Astrocyte (in vitro differentiated cells and primary cell): ENCODE results near the gene SOS2. TPM values are rescaled to one million over a fixed set of nuclear protein-coding genes. Genes with fewer than 3 reads are reported as not detected.
A peak's percentile ranks its signal among the peaks of the same experiment; 100 is the strongest.

Experiments used
- DNase-seq: peaks from one replicate; pipeline ENCODE4 v3.0.0-alpha.2; 2010; ENCODE audit warnings: low read depth
- FAIRE-seq: peaks from 2 replicates; lab custom pipeline; 2011; peaks lifted over from hg19 to GRCh38; lab: Jason Lieb, UNC
- H2AFZ ChIP-seq: 2 replicates; pipeline ENCODE4 v1.6.0; 2012; ENCODE audit warnings: low read depth, low read length, inconsistent platforms
- H3K27ac ChIP-seq: 2 replicates; pipeline ENCODE4 v1.5.1; 2011; ENCODE audit warnings: low read depth, low read length, inconsistent platforms
- H3K27me3 ChIP-seq: 2 replicates; pipeline ENCODE4 v1.6.0; 2011; ENCODE audit warnings: low read length, inconsistent platforms; ENCODE audit not compliant: insufficient read depth
- H3K36me3 ChIP-seq: 2 replicates; pipeline ENCODE4 v1.5.1; 2011; ENCODE audit warnings: low read length, inconsistent platforms; ENCODE audit not compliant: insufficient read depth
- H3K4me1 ChIP-seq: 2 replicates; pipeline ENCODE4 v1.5.1; 2011; ENCODE audit warnings: low read length, inconsistent platforms; ENCODE audit not compliant: insufficient read depth
- H3K4me2 ChIP-seq: 2 replicates; pipeline ENCODE4 v1.6.0; 2012; ENCODE audit warnings: low read length, inconsistent platforms
- H3K4me3 ChIP-seq: 2 replicates; pipeline ENCODE4 v1.5.1; 2011; ENCODE audit warnings: low read depth, mild to moderate bottlenecking, low read length, inconsistent platforms; ENCODE audit not compliant: insufficient read depth
- H3K79me2 ChIP-seq: 2 replicates; pipeline ENCODE4 v1.6.0; 2012; ENCODE audit warnings: mild to moderate bottlenecking, low read length, inconsistent platforms; ENCODE audit not compliant: insufficient read depth
- H3K9ac ChIP-seq: 2 replicates; pipeline ENCODE4 v1.6.0; 2012; ENCODE audit warnings: mild to moderate bottlenecking, low read length, inconsistent platforms
- H3K9me3 ChIP-seq: 2 replicates; pipeline ENCODE4 v1.5.1; 2012; ENCODE audit warnings: low read depth, mild to moderate bottlenecking, low read length, inconsistent platforms; ENCODE audit not compliant: insufficient read depth
- H4K20me1 ChIP-seq: 2 replicates; pipeline ENCODE4 v1.6.0; 2012; ENCODE audit warnings: low read length, inconsistent platforms; ENCODE audit not compliant: insufficient read depth
- H3K27ac Mint-ChIP-seq: one replicate; pipeline ENCODE4 v1.8.0; 2021; ENCODE audit warnings: mild to moderate bottlenecking, mixed read lengths; ENCODE audit not compliant: unreplicated experiment
- H3K27me3 Mint-ChIP-seq: one replicate; pipeline ENCODE4 v1.8.0; 2021; ENCODE audit warnings: low read depth, mixed read lengths; ENCODE audit not compliant: unreplicated experiment
- H3K36me3 Mint-ChIP-seq: one replicate; pipeline ENCODE4 v1.8.0; 2021; ENCODE audit warnings: low read depth, mixed read lengths; ENCODE audit not compliant: unreplicated experiment
- H3K4me1 Mint-ChIP-seq: one replicate; pipeline ENCODE4 v1.8.0; 2021; ENCODE audit warnings: low read depth, mixed read lengths; ENCODE audit not compliant: unreplicated experiment
- H3K4me3 Mint-ChIP-seq: one replicate; pipeline ENCODE4 v1.8.0; 2021; ENCODE audit warnings: mild to moderate bottlenecking, moderate library complexity, mixed read lengths; ENCODE audit not compliant: unreplicated experiment
- H3K9me3 Mint-ChIP-seq: one replicate; pipeline ENCODE4 v1.8.0; 2021; ENCODE audit warnings: mild to moderate bottlenecking, mixed read lengths; ENCODE audit not compliant: unreplicated experiment
- EZH2 ChIP-seq: IDR thresholded peaks from 2 replicates; pipeline ENCODE4 v1.6.1; 2012; ENCODE audit warnings: mild to moderate bottlenecking, low read length, inconsistent platforms; ENCODE audit not compliant: insufficient read depth
- total RNA-seq: library from RNA; stranded (reverse); gene quantifications from 2 replicates; pipeline ENCODE4 v1.2.1, GENCODE V29; 2021
- TF ChIP-seq, protein P1 (sequence below): IDR thresholded peaks from 2 replicates; pipeline ENCODE4 v1.5.1; 2011; ENCODE audit warnings: low read depth, mild to moderate bottlenecking, inconsistent platforms, low read length, moderate library complexity; ENCODE audit not compliant: insufficient read depth

The SOS2 gene
- total RNA-seq, 1 donor from 2014 or later: 18.3 TPM

DNA sequence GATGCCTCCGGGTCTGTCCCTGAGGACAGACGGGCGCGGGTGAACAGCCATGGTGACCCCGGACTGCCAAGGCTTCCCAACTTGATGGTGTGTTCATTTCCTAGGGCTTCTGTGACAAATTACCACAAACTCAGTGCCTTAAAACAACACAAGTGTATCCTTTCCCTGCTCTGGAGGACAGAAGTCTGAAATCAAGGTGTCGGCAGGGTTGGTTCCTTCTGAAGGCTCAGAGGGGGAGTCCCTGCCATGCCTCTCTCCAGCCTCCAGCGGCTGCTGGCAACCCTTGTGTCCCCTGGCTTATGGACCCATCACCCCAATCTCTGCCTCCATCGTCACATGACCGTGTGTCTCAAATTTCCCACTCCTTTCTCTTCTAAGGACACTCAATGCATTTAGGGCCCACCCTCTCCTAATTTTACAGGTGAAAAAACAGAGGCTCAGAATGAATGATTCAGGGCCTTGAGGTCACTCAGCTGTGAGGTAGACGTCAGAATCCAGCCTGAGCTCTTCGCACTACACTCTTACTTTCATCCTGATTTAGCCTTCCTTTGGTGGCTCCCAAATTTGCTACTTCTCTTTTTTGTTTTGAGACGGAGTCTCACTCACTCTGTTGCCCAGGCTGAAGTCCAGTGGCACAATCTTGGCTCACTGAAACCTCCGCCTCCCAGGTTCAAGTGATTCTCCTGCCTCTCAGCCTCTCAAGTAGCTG lies 160.4 kb downstream of the SOS2 start:
- H3K36me3 Mint-ChIP-seq: peaks cover 5% of the 10 kb centered on the region
- no peak overlapping the region for H3K9ac ChIP-seq

DNA sequence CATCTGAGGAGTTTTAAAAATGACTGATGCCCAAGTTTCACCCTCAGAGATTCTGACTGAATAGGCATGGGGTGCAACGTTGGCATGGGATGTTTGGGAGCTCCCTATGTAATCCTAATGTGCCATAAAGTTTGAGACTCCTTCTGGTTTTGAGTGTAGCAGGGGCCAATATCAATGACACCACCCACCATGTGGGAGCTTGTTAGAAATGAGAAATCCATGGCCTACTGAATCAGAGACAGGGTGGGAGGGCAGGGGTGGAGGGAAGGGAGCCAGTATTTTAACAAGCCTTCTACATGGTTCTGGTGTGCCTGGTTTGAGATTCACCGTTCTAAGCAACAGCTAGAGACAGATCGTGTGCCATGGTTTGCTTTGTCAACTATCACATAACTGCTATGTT lies 161.1 kb downstream of the SOS2 start:
- Histone ChIP-seq H3K9me3 (no peaks in the 10 kb centered on the region), H3K4me2 (no peak overlapping the region), H2AFZ (no peak overlapping the region), H3K27me3 (no peaks in the 10 kb centered on the region), H4K20me1 (no peaks in the 10 kb centered on the region), H3K4me3 (no peak overlapping the region), H3K27ac (no peak overlapping the region), H3K79me2 (no peaks in the 10 kb centered on the region), H3K36me3 (no peaks in the 10 kb centered on the region), H3K9ac (no peak overlapping the region), H3K4me1 (peaks cover 12% of the 10 kb centered on the region)
- peaks cover 5% of the 10 kb centered on the region for H3K27me3 Mint-ChIP-seq
- H3K4me3 Mint-ChIP-seq: no peak overlapping the region
- no peak overlapping the region for H3K27ac Mint-ChIP-seq
- no peak for FAIRE-seq
- peaks cover under 1% of the 10 kb centered on the region for H3K9me3 Mint-ChIP-seq
- H3K4me1 Mint-ChIP-seq: peaks cover 6% of the 10 kb centered on the region
- peaks cover 5% of the 10 kb centered on the region for H3K36me3 Mint-ChIP-seq
- no peak for DNase-seq
- TF ChIP-seq, protein P1, sequence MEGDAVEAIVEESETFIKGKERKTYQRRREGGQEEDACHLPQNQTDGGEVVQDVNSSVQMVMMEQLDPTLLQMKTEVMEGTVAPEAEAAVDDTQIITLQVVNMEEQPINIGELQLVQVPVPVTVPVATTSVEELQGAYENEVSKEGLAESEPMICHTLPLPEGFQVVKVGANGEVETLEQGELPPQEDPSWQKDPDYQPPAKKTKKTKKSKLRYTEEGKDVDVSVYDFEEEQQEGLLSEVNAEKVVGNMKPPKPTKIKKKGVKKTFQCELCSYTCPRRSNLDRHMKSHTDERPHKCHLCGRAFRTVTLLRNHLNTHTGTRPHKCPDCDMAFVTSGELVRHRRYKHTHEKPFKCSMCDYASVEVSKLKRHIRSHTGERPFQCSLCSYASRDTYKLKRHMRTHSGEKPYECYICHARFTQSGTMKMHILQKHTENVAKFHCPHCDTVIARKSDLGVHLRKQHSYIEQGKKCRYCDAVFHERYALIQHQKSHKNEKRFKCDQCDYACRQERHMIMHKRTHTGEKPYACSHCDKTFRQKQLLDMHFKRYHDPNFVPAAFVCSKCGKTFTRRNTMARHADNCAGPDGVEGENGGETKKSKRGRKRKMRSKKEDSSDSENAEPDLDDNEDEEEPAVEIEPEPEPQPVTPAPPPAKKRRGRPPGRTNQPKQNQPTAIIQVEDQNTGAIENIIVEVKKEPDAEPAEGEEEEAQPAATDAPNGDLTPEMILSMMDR: no peak
- no peak for TF ChIP-seq EZH2

More for the DNA sequence above, 160.4 kb downstream of the SOS2 start:
- no peaks in the 10 kb centered on the region for H4K20me1 ChIP-seq
- no peak overlapping the region for H3K4me3 ChIP-seq
- H3K4me1 ChIP-seq: peaks cover 12% of the 10 kb centered on the region
- H3K27me3 ChIP-seq: no peaks in the 10 kb centered on the region
- no peak overlapping the region for H3K27ac ChIP-seq
- Mint-ChIP-seq H3K4me3 (peak overlapping the region; percentile 67), H3K27me3 (peaks cover 7% of the 10 kb centered on the region), H3K9me3 (peaks cover 2% of the 10 kb centered on the region), H3K4me1 (peaks cover 6% of the 10 kb centered on the region), H3K27ac (no peak overlapping the region)
- H2AFZ ChIP-seq: no peak overlapping the region
- no peaks in the 10 kb centered on the region for H3K9me3 ChIP-seq
- no peaks in the 10 kb centered on the region for H3K36me3 ChIP-seq
- no peak overlapping the region for H3K4me2 ChIP-seq
- TF ChIP-seq, protein P1: no peak
- TF ChIP-seq EZH2: no peak
- no peak for FAIRE-seq
- no peaks in the 10 kb centered on the region for H3K79me2 ChIP-seq
- no peak for DNase-seq

GRCh38 chr14:50069325-50069724 lies 162.1 kb downstream of the SOS2 start:
- Mint-ChIP-seq H3K9me3 (no peaks in the 10 kb centered on the region), H3K4me1 (peaks cover 11% of the 10 kb centered on the region), H3K4me3 (no peak overlapping the region), H3K27ac (no peak overlapping the region), H3K36me3 (peaks cover 5% of the 10 kb centered on the region), H3K27me3 (peaks cover 4% of the 10 kb centered on the region)
- Histone ChIP-seq H3K27ac (no peak overlapping the region), H3K4me3 (no peak overlapping the region), H3K4me1 (peaks cover 12% of the 10 kb centered on the region), H3K36me3 (no peaks in the 10 kb centered on the region), H3K4me2 (no peak overlapping the region), H4K20me1 (no peaks in the 10 kb centered on the region), H3K27me3 (no peaks in the 10 kb centered on the region), H3K9me3 (no peaks in the 10 kb centered on the region), H3K79me2 (no peaks in the 10 kb centered on the region), H2AFZ (no peak overlapping the region), H3K9ac (no peak overlapping the region)
- DNase-seq (no peak), FAIRE-seq (no peak)
- TF ChIP-seq EZH2: no peak
- TF ChIP-seq, protein P1: no peak
